IMR-90 (cell line): ENCODE data around the gene SPAG5. TPM values are rescaled to one million over a fixed set of nuclear protein-coding genes. Genes with fewer than 3 reads are reported as not detected.
A peak's percentile ranks its signal among the peaks of the same experiment; 100 is the strongest.

Experiments used
- ATAC-seq: fragments of 200-7000 bp; cut with Tn5 transposase; 2 replicates; pipeline ENCODE4 v1.9.1; 2020; ENCODE audit warnings: low read depth, mild to moderate bottlenecking, moderate library complexity
- BruUV-seq: library from RNA; stranded (reverse); fragments of 400-500 nt; replicated peaks from 2 replicates; lab custom pipeline; 2021; lab: Mats Ljungman, UMichigan
- CTCF ChIA-PET: fragments of 300-600 bp; formaldehyde crosslinking; extraction: SDS; loops from one replicate; lab custom pipeline; 2021; ENCODE audit warnings: antibody characterized with exemption; lab: Yijun Ruan, JAX
- POLR2A ChIA-PET: fragments of 300-600 bp; sonication (Branson Sonifier 250); formaldehyde crosslinking; loops from one replicate; lab custom pipeline; 2022; ENCODE audit warnings: antibody characterized with exemption; ENCODE audit not compliant: unreplicated experiment; lab: Charles Lee
- DNase-seq: peaks from one replicate; pipeline ENCODE4 v3.0.0; 2013
- H2AFZ ChIP-seq: replicated peaks from 2 replicates; pipeline ENCODE3; 2013; ENCODE audit warnings: low read length, mild to moderate bottlenecking; ENCODE audit not compliant: poor library complexity
- H2AK5ac ChIP-seq: 2 replicates; pipeline ENCODE4 v1.6.1; 2013; ENCODE audit warnings: low read depth, low read length, inconsistent platforms
- H2AK9ac ChIP-seq: replicated peaks from 2 replicates; pipeline ENCODE3; 2013; ENCODE audit warnings: mild to moderate bottlenecking, low read depth, low read length, moderate library complexity; ENCODE audit not compliant: poor library complexity
- H2BK120ac ChIP-seq: 2 replicates; pipeline ENCODE4 v1.6.1; 2013; ENCODE audit warnings: low read depth, low read length, inconsistent platforms
- H2BK15ac ChIP-seq: 3 replicates; pipeline ENCODE4 v1.6.1; 2013; ENCODE audit warnings: low read depth, low read length, inconsistent platforms
- H2BK20ac ChIP-seq: 2 replicates; pipeline ENCODE4 v1.6.1; 2013; ENCODE audit warnings: low read depth, mild to moderate bottlenecking, inconsistent platforms, low read length, moderate library complexity
- H2BK5ac ChIP-seq: 2 replicates; pipeline ENCODE4 v1.6.1; 2013; ENCODE audit warnings: mild to moderate bottlenecking, low read depth, low read length, inconsistent platforms; ENCODE audit not compliant: poor library complexity, severe bottlenecking
- H3K14ac ChIP-seq: replicated peaks from 2 replicates; pipeline ENCODE4 v1.6.1; 2013; ENCODE audit warnings: low read depth, low read length, inconsistent platforms
- H3K18ac ChIP-seq: 2 replicates; pipeline ENCODE4 v1.6.1; 2013; ENCODE audit warnings: low read depth, low read length, control low read depth
- H3K23ac ChIP-seq: 2 replicates; pipeline ENCODE4 v1.6.1; 2013; ENCODE audit warnings: low read depth, low read length, inconsistent platforms
- H3K27ac ChIP-seq: 2 replicates; pipeline ENCODE4 v1.5.1; 2013; ENCODE audit warnings: mild to moderate bottlenecking, control low read depth, low read length; ENCODE audit not compliant: insufficient read depth
- H3K27me3 ChIP-seq: 2 replicates; pipeline ENCODE4 v1.6.1; 2013; ENCODE audit warnings: low read length; ENCODE audit not compliant: control insufficient read depth, insufficient read depth
- H3K36me3 ChIP-seq: 2 replicates; pipeline ENCODE4 v1.6.1; 2013; ENCODE audit warnings: low read length, mixed read lengths; ENCODE audit not compliant: control insufficient read depth, insufficient read depth
- H3K4ac ChIP-seq: 2 replicates; pipeline ENCODE4 v1.6.1; 2013; ENCODE audit warnings: low read depth, low read length, inconsistent platforms
- H3K4me1 ChIP-seq: 2 replicates; pipeline ENCODE4 v1.6.1; 2013; ENCODE audit warnings: low read length, mixed read lengths; ENCODE audit not compliant: control insufficient read depth, insufficient read depth
- H3K4me2 ChIP-seq: 2 replicates; pipeline ENCODE4 v1.6.1; 2013; ENCODE audit warnings: low read depth, mild to moderate bottlenecking, control low read depth, low read length, moderate library complexity
- H3K4me3 ChIP-seq: 2 replicates; pipeline ENCODE4 v1.5.1; 2013; ENCODE audit warnings: low read depth, mild to moderate bottlenecking, control low read depth, low read length, moderate library complexity; ENCODE audit not compliant: insufficient read depth
- H3K56ac ChIP-seq: 2 replicates; pipeline ENCODE4 v1.6.1; 2013; ENCODE audit warnings: low read length, inconsistent platforms; ENCODE audit not compliant: insufficient read depth; ENCODE audit errors: extremely low read depth
- H3K79me1 ChIP-seq, 2 experiments: 2 replicates each; pipeline ENCODE4 v1.6.1; 2013; ENCODE audit warnings: low read length in 2 of 2, inconsistent platforms in 1 of 2, low read depth in 1 of 2
- H3K9ac ChIP-seq: 2 replicates; pipeline ENCODE4 v1.6.1; 2013; ENCODE audit warnings: low read depth, low read length, control low read depth
- H3K9me1 ChIP-seq: 2 replicates; pipeline ENCODE4 v1.6.1; 2013; ENCODE audit warnings: low read length, inconsistent platforms; ENCODE audit not compliant: insufficient read depth
- H3K9me3 ChIP-seq: 2 replicates; pipeline ENCODE4 v1.6.1; 2013; ENCODE audit warnings: low read length; ENCODE audit not compliant: control insufficient read depth, insufficient read depth
- H4K20me1 ChIP-seq: 2 replicates; pipeline ENCODE4 v1.6.1; 2013; ENCODE audit warnings: low read length, inconsistent platforms; ENCODE audit not compliant: insufficient read depth
- H4K5ac ChIP-seq: 2 replicates; pipeline ENCODE4 v1.6.1; 2013; ENCODE audit warnings: mild to moderate bottlenecking, low read depth, low read length, control low read depth
- H4K8ac ChIP-seq, 2 experiments: 2 replicates each; pipeline ENCODE4 v1.6.1; 2013; ENCODE audit warnings: low read depth in 2 of 2, low read length in 2 of 2, control low read depth in 1 of 2, inconsistent platforms in 1 of 2
- H4K91ac ChIP-seq: 2 replicates; pipeline ENCODE4 v1.6.1; 2013; ENCODE audit warnings: low read depth, low read length, inconsistent platforms; ENCODE audit not compliant: insufficient read depth
- CEBPB ChIP-seq: IDR thresholded peaks from 2 replicates; pipeline ENCODE4 v1.6.1; 2012; ENCODE audit warnings: low read depth, low read length, improper control_type of control experiment
- SMC3 ChIP-seq: fragments of 150-350 bp; IDR thresholded peaks from 2 replicates; pipeline ENCODE4 v1.6.1; 2016; ENCODE audit warnings: low read depth, mild to moderate bottlenecking, antibody characterized with exemption, low read length, moderate library complexity
- dilution Hi-C: fragments of 300-500 bp; cut with HindIII; formaldehyde crosslinking; loops from one replicate; pipeline ENCODE4 v1.14.3; 2018; ENCODE audit warnings: low sequenced_read_pairs; ENCODE audit not compliant: unreplicated experiment
- in situ Hi-C: fragments of 300-500 bp; cut with MboI; formaldehyde crosslinking; loops from 3 replicates; pipeline ENCODE4 v1.14.3; 2019; ENCODE audit warnings: low sequenced_read_pairs, inconsistent platforms, mixed read lengths
- intact Hi-C: fragments of 100-400 bp; cut with micrococcal nuclease; formaldehyde crosslinking; loops from 2 replicates; pipeline ENCODE4 v1.10.0; 2022
- polyA plus RNA-seq, 3 experiments: library from polyadenylated mRNA; depleted of rRNA; stranded (reverse); fragments of >200 nt; gene quantifications; 2 replicates each; pipeline ENCODE4 v1.2.3, GENCODE V29; 2012; ENCODE audit warnings: low replicate concordance in 1 of 3
- total RNA-seq: library from RNA; depleted of rRNA; stranded (reverse); fragments of >200 nt; gene quantifications from 2 replicates; pipeline ENCODE4 v1.2.3, GENCODE V29; 2012

Gene SPAG5
- total and polyA plus RNA-seq, 2 of the 4 experiments (the other 2 are of a cell fraction), result 40.3 to 60.8 TPM

DNA sequence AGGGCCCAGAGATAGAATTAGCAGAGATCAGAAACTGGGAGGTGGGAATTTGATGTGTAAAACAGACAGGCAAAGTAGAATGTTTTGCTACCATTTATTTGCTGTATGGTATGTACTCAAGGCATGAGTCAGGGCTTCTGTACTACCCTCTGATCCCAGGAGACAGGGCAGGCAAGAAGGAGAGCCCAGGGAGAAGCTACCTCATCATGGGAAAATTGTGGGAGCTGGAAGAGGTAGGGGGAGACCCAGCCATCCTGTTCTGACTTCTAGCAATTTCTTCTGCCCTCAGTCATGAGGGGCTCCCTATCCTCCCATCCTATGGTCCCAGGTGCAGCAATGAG, 25.8 kb downstream of the SPAG5 start:
- Histone ChIP-seq H3K36me3 (peaks cover 13% of the 10 kb centered on the region; the same call in 1 of the 2 replicates), H2BK15ac (no peak overlapping the region), H2BK120ac (no peak overlapping the region), H2AK5ac (no peak overlapping the region), H3K4ac (no peak overlapping the region), H3K79me1 (peaks cover 17 to 32% of the 10 kb centered on the region in 2 experiments), H3K18ac (no peak overlapping the region), H3K4me2 (no peak overlapping the region), H3K14ac (no peak overlapping the region), H3K23ac (no peak overlapping the region), H2AK9ac (peak overlapping the region; percentile 60), H3K9ac (no peak overlapping the region), H3K4me3 (no peak overlapping the region), H2AFZ (no peak overlapping the region), H3K56ac (no peak overlapping the region), H3K9me1 (peaks cover 11% of the 10 kb centered on the region), H3K27me3 (no peaks in the 10 kb centered on the region), H2BK20ac (no peak overlapping the region), H4K20me1 (peaks cover 5% of the 10 kb centered on the region; the same call in 1 of the 2 replicates), H4K91ac (no peak overlapping the region), H2BK5ac (no peak overlapping the region), H3K27ac (no peak overlapping the region), H4K8ac (no peak overlapping the region), H3K9me3 (no peaks in the 10 kb centered on the region), H4K5ac (no peak overlapping the region), H3K4me1 (peaks cover 6% of the 10 kb centered on the region; the same call in 1 of the 2 replicates)
- ATAC-seq, result no peak
- ChIA-PET CTCF (interaction anchor here (1.9 kb wide), 1 partner anchor 20 kb away, joined by 5 read pairs; no protein-coding TSS in a partner anchor), POLR2A (no interaction called here)
- dilution Hi-C loops (no loop called here), in situ Hi-C loops (no loop called here), intact Hi-C loops (no loop called here)
- DNase-seq, result no peak
- BruUV-seq, result no TSS peak
- TF ChIP-seq SMC3 (no peak), CEBPB (no peak)
